ENCODE data around the gene LIMD2. TPM values are rescaled to one million over a fixed set of nuclear protein-coding genes. Genes with fewer than 3 reads are reported as not detected.
A peak's percentile ranks its signal among the peaks of the same experiment; 100 is the strongest.
"Not testable (repeated sequence)": the region's sequence is repeated elsewhere in the genome, so short reads cannot be mapped to it uniquely, and the experiment has no call there.

Gene LIMD2
- 100 to 1,000 TPM; 114 to 185 TPM for total RNA-seq

GRCh38 chr17:63699638-63700527 is at the start of gene LIMD2:
LIMD2 (minus strand) TSS chr17:63700125; CDS start chr17:63699298, 827 bp downstream.
- peaks cover 5% of the 10 kb centered on the region for H3K36me3 Mint-ChIP-seq
- peak within 1 kb of the TSS; percentile 92 to 95 for H3K27ac Mint-ChIP-seq

GRCh38 chr17:63741408-63742173 is 41.7 kb upstream of the LIMD2 start, which contains the start of gene STRADA:
STRADA (minus strand) TSS chr17:63741799; CDS start chr17:63728369, 13,430 bp downstream.
- peak within 1 kb of the TSS; percentile 89 for H3K4me3 Mint-ChIP-seq
- H3K36me3 Mint-ChIP-seq: peaks cover 7% of the 10 kb centered on the region
- no peaks in the 10 kb centered on the region for H3K9me3 Mint-ChIP-seq
- peak within 1 kb of the TSS; percentile 95 to 96 for H3K27ac Mint-ChIP-seq
- no peaks in the 10 kb centered on the region for H3K27me3 Mint-ChIP-seq
- DNase-seq (ENCODE audit: low spot score): peak; percentile 99
- peaks cover 11 to 19% of the 10 kb centered on the region in 2 donors for H3K4me1 Mint-ChIP-seq (ENCODE audit: low read depth in 2 of 2)
- peak; percentile 98 to 99 for ATAC-seq

More at GRCh38 chr17:63699638-63700527, at the start of gene LIMD2:
- peak; percentile 48 to 71 for ATAC-seq
- H3K9me3 Mint-ChIP-seq: no peaks in the 10 kb centered on the region
- no peaks in the 10 kb centered on the region for H3K27me3 Mint-ChIP-seq
- peaks cover 51 to 55% of the 10 kb centered on the region in 2 donors for H3K4me1 Mint-ChIP-seq (ENCODE audit: low read depth in 2 of 2)
- DNase-seq (ENCODE audit: low spot score): peak; percentile 84
- H3K4me3 Mint-ChIP-seq: peak within 1 kb of the TSS; percentile 90

GRCh38 chr17:63741143-63741407 is 41.1 kb upstream of the LIMD2 start:
- Mint-ChIP-seq H3K4me1 (ENCODE audit: low read depth in 2 of 2) (peaks cover 11 to 19% of the 10 kb centered on the region in 2 donors), H3K9me3 (no peaks in the 10 kb centered on the region), H3K4me3 (peak overlapping the region; percentile 89), H3K27me3 (no peaks in the 10 kb centered on the region), H3K36me3 (peaks cover 6% of the 10 kb centered on the region), H3K27ac (peak overlapping the region; percentile 95 to 96)
- no peak for DNase-seq (ENCODE audit: low spot score)
- no peak for ATAC-seq

- Mint-ChIP-seq H3K27ac (peak overlapping the region; percentile 95 to 96), H3K27me3 (no peaks in the 10 kb centered on the region), H3K4me1 (ENCODE audit: low read depth in 2 of 2) (peaks cover 11 to 19% of the 10 kb centered on the region in 2 donors), H3K36me3 (peaks cover 2% of the 10 kb centered on the region), H3K9me3 (no peaks in the 10 kb centered on the region), H3K4me3 (peak overlapping the region; percentile 89)
- no peak for DNase-seq (ENCODE audit: low spot score)
- ATAC-seq: no peak
These were observed 40.7 kb upstream of the LIMD2 start for GRCh38 chr17:63740464-63741142.

GRCh38 chr17:63735691-63736090 is 35.8 kb upstream of the LIMD2 start:
- Mint-ChIP-seq H3K27me3 (no peaks in the 10 kb centered on the region), H3K4me1 (ENCODE audit: low read depth in 2 of 2) (peaks cover 8 to 11% of the 10 kb centered on the region in 2 donors), H3K9me3 (no peaks in the 10 kb centered on the region), H3K4me3 (no peak overlapping the region), H3K27ac (no peak overlapping the region), H3K36me3 (no peaks in the 10 kb centered on the region)
- no peak for DNase-seq (ENCODE audit: low spot score)
- no peak for ATAC-seq

GRCh38 chr17:63722403-63722802 is 22.5 kb upstream of the LIMD2 start:
- Mint-ChIP-seq H3K27ac (no peak overlapping the region), H3K9me3 (no peaks in the 10 kb centered on the region), H3K36me3 (peaks cover 6% of the 10 kb centered on the region), H3K4me1 (ENCODE audit: low read depth in 2 of 2) (no peaks in the 10 kb centered on the region), H3K4me3 (no peak overlapping the region), H3K27me3 (no peaks in the 10 kb centered on the region)
- no peak for ATAC-seq
- no peak for DNase-seq (ENCODE audit: low spot score)

- not testable (repeated sequence) for H3K36me3 Mint-ChIP-seq; H3K9me3 Mint-ChIP-seq; DNase-seq (ENCODE audit: low spot score); H3K27me3 Mint-ChIP-seq; H3K27ac Mint-ChIP-seq; H3K4me1 Mint-ChIP-seq (ENCODE audit: low read depth in 2 of 2); H3K4me3 Mint-ChIP-seq; ATAC-seq
These were observed 20.3 kb upstream of the LIMD2 start for GRCh38 chr17:63720194-63720593.

- ATAC-seq (no peak), DNase-seq (ENCODE audit: low spot score) (no peak)
- Mint-ChIP-seq H3K27ac (no peak overlapping the region), H3K36me3 (peaks cover 6% of the 10 kb centered on the region), H3K9me3 (no peaks in the 10 kb centered on the region), H3K27me3 (no peaks in the 10 kb centered on the region), H3K4me3 (no peak overlapping the region), H3K4me1 (ENCODE audit: low read depth in 2 of 2) (no peaks in the 10 kb centered on the region)
These were observed 19.1 kb upstream of the LIMD2 start for GRCh38 chr17:63718988-63719387.

GRCh38 chr17:63716426-63716825 is 16.5 kb upstream of the LIMD2 start:
- ATAC-seq: no peak
- Mint-ChIP-seq H3K36me3 (peaks cover 6% of the 10 kb centered on the region), H3K27me3 (no peaks in the 10 kb centered on the region), H3K27ac (peak overlapping the region in 1 of 2 donors; percentile 6), H3K4me1 (ENCODE audit: low read depth in 2 of 2) (no peaks in the 10 kb centered on the region), H3K9me3 (no peaks in the 10 kb centered on the region), H3K4me3 (no peak overlapping the region)
- DNase-seq (ENCODE audit: low spot score): no peak

GRCh38 chr17:63714550-63715277 is 14.8 kb upstream of the LIMD2 start:
- no peak for DNase-seq (ENCODE audit: low spot score)
- Mint-ChIP-seq H3K4me1 (ENCODE audit: low read depth in 2 of 2) (peaks cover 4 to 5% of the 10 kb centered on the region in 2 donors), H3K27me3 (no peaks in the 10 kb centered on the region), H3K4me3 (no peak overlapping the region), H3K36me3 (peaks cover 6% of the 10 kb centered on the region), H3K9me3 (no peaks in the 10 kb centered on the region), H3K27ac (no peak overlapping the region)
- ATAC-seq: no peak

- Mint-ChIP-seq H3K4me3 (peak overlapping the region; percentile 3), H3K27ac (peak overlapping the region; percentile 34 to 44), H3K27me3 (no peaks in the 10 kb centered on the region), H3K9me3 (no peaks in the 10 kb centered on the region), H3K36me3 (peaks cover 10% of the 10 kb centered on the region), H3K4me1 (ENCODE audit: low read depth in 2 of 2) (peaks cover 33 to 36% of the 10 kb centered on the region in 2 donors)
- ATAC-seq (peak in 1 of 2 donors; percentile 10), DNase-seq (ENCODE audit: low spot score) (no peak)
These were observed 9.2 kb upstream of the LIMD2 start for GRCh38 chr17:63709110-63709509.

- Mint-ChIP-seq H3K9me3 (no peaks in the 10 kb centered on the region), H3K4me1 (ENCODE audit: low read depth in 2 of 2) (peaks cover 51 to 52% of the 10 kb centered on the region in 2 donors), H3K27me3 (no peaks in the 10 kb centered on the region), H3K27ac (peak overlapping the region; percentile 46 to 93), H3K36me3 (peaks cover 15% of the 10 kb centered on the region), H3K4me3 (no peak overlapping the region)
- DNase-seq (ENCODE audit: low spot score): no peak
- no peak for ATAC-seq
These were observed 7.2 kb upstream of the LIMD2 start for GRCh38 chr17:63707151-63707550.
